DOHH2 (cell line): ENCODE measurements around the gene BIN1.

Experiments
- EZH2phosphoT487 ChIP-seq: fragments of 200-600 bp; sonication (generic); IDR thresholded peaks from 2 replicates; pipeline ENCODE4 v1.6.1; 2017; ENCODE audit warnings: borderline replicate concordance, mild to moderate bottlenecking, antibody characterized with exemption, low read length, moderate library complexity, mixed read lengths
- TF ChIP-seq, protein P1 (sequence below): fragments of 200-600 bp; sonication (generic); IDR thresholded peaks from one replicate; pipeline ENCODE4 v1.5.1; 2014; ENCODE audit warnings: antibody characterized with exemption, mild to moderate bottlenecking, low read depth, low read length; ENCODE audit not compliant: poor library complexity, severe bottlenecking

DNA sequence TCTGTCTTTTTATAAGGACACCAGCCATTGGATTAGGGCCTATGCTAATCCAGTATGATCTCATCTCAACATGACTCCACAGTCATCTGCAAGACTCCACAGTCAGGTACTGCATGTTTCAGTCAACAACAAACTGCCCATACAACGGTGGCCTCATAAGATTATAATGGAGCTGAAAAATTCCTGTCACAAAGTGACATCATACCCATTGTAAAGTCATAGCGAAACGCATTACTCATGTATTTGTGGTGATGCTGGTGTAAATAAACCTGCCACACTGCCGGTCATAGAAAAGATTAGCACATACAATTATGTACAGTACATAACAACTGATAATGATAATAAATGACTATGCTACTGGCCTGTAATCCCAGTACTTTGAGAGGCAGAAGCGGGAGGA, 106.0 kb downstream of the BIN1 start:
- TF ChIP-seq, protein P1, sequence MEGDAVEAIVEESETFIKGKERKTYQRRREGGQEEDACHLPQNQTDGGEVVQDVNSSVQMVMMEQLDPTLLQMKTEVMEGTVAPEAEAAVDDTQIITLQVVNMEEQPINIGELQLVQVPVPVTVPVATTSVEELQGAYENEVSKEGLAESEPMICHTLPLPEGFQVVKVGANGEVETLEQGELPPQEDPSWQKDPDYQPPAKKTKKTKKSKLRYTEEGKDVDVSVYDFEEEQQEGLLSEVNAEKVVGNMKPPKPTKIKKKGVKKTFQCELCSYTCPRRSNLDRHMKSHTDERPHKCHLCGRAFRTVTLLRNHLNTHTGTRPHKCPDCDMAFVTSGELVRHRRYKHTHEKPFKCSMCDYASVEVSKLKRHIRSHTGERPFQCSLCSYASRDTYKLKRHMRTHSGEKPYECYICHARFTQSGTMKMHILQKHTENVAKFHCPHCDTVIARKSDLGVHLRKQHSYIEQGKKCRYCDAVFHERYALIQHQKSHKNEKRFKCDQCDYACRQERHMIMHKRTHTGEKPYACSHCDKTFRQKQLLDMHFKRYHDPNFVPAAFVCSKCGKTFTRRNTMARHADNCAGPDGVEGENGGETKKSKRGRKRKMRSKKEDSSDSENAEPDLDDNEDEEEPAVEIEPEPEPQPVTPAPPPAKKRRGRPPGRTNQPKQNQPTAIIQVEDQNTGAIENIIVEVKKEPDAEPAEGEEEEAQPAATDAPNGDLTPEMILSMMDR = no peak
- TF ChIP-seq EZH2phosphoT487 = no peak
